Dedifferentiated amniotic fluid mesenchymal stem cell (primary cell): ENCODE measurements around the gene EIF2AK2.
"Not testable (repeated sequence)": the region's sequence is repeated elsewhere in the genome, so short reads cannot be mapped to it uniquely, and the experiment has no call there.

Experiments used
- DNase-seq: peaks from one replicate; pipeline ENCODE4 v3.0.0-alpha.2; 2016; ENCODE audit errors: extremely low spot score

The EIF2AK2 gene

DNA sequence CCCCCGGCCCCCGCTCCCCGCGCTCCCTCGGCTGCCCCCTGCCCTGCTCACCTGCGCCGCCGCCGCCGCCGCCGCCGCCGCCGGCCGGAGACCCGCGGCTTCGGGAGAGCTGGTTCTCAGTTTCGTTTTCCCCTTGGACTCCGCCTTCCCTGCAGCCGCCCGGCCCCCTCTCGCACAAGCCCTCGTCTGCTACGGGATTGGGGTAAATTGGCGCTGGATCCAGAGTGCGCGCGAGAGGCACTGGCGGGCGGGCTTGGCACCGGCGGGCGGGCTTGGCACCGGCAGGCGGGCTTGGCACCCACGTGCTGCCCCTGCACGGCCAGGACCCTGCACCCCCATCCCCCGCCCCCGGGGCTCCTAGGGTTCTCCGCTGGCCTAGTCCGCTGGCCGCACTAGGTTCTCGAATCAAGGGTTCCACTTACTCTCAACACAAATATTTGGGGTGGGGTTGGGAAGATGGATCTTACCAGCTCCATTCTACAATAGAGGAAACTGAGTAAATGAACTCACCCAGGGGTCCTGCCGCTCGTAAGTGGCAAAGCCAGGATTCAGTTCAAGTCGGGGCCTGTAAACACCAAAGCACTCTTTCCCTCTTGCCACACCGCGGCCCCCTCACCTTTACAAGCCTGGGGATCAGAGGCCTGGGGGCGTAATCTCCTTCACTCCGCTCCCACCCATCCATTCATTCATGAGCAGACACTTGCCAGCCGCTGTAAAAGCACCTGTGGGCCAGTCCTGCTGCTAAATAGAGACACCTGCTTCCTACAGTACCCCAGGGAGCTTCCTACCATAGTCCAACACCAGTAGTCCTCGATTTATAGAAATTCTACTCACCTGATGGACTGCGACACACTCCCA lies at the start of gene EIF2AK2:
Gene EIF2AK2 (minus strand): TSS at position 124 of the 858 bp plus-strand sequence. CDS start 9,174 bp downstream, outside the sequence.
- DNase-seq = peak; percentile 91

DNA sequence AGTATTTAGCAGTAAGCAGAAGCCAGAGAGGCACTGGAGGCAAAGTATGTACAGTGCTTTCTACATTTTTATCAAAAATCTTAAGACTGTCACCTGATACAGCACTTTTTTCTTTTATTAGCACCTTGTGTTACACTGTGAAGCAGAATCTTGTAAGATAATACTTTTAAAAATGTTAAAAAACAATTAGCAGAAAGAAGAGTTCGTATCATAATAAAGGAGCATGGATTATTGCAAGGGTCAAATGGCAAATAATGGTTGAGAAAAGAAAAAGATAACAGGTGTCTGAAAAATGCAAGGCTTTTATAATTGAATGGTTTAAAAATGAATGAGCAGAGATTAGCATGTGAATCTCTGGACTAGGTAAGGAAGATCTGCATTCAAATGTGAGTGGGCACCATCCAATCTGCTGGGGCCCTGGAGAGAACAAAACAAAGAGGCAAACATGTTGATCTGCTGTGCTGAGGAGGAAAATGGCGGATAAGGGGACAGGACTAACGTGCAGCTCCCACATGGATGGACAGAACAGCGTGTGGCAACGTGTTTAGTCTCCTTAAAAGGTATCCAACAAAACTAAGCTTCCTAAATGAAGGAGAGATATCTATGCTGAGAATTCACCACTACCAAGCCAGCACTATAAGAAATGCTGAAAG lies 49.0 kb upstream of the EIF2AK2 start:
- DNase-seq = no peak

DNA sequence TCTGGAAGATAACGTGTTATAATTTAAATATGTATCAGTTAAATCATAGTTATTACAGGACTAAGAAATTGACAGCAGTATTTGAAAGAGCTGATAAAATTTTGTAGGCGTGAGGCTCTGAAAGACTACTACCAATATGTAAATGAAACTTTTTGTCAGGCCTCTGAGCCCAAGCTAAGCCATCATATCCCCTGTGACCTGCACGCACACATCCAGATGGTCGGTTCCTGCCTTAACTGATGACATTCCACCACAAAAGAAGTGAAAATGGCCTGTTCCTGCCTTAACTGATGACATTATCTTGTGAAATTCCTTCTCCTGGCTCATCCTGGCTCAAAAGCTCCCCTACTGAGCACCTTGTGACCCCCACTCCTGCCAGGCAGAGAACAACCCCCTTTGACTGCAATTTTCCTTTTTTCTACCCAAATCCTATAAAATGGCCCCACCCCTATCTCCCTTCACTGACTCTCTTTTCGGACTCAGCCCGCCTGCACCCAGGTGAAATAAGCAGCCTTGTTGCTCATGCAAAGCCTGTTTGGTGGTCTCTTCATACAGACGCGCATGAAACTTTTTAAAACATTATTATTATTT lies 48.4 kb upstream of the EIF2AK2 start:
- not testable (repeated sequence) for DNase-seq

DNA sequence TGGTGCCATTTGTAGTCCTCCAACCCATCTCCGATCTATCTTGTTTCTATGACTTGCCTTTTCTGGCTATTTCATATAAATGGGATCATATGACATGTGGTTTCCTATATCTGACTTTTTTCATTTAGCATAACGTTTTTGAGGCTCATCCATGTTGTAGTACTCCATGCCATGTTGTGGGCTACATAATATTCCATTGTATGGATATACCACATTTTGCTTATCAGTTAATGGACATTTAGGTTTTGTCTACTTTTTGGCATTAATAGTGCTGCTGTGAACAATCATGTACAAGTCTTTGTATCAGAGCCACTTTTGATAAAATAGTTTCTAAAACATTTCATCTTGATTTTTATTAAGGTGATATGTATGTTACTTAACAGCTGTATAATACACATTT lies 46.9 kb upstream of the EIF2AK2 start:
- DNase-seq = no peak

DNA sequence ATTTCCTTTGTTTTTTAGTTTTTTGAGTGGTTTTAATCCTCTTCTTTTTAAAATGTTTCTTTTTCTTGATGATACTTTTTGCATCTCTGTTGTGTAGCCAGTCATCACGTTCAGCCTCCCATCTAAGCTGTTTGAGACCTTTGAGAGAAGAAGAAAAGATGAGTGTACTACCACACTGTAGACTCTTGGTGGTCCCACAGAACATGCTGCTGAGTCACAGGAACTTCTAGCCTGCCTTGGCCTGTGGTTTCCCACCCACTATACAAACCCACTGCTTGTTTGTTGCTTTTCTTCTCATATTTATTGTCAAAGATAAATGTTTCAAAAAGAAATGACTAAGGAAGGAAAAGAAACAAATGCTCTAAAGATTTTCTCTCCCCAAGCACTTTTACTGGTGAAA lies 45.0 kb upstream of the EIF2AK2 start:
- no peak for DNase-seq

DNA sequence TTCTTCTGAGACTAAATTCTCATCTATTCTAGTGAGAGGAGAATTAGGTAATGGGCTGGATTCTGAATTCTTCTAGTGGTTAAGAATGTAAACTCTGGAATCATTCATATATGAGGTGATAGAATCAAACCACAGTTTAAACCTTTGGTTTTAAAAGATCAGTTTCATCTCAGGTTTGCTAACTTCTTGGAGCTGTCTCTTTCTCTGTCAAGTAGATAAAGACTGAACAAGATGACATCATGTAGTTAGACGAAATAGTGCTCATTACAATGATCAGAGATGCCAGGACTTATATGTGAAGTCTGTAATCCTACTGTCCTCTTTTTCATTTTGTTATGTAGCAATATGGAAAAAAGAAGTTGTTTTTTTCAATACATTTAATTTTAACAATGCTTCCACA lies 44.4 kb upstream of the EIF2AK2 start:
- DNase-seq = no peak

DNA sequence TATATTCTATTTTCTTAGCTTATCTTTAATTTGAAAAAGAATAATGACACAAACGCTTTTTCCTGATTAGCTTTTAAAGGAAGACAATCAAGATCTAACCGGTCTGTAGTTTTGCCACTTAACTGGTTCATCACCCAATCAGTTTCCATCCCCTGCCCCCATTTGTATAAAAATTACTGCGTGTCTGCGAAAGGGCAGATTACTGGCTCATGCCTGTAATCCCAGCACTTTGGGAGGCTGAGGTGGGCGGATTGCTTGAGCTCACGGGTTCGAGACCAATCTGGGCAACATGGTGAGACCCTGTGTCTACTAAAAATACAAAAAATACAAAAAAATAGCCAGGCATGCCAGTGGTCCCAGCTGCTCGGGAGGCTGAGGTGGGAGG lies 41.9 kb upstream of the EIF2AK2 start:
- no peak for DNase-seq

DNA sequence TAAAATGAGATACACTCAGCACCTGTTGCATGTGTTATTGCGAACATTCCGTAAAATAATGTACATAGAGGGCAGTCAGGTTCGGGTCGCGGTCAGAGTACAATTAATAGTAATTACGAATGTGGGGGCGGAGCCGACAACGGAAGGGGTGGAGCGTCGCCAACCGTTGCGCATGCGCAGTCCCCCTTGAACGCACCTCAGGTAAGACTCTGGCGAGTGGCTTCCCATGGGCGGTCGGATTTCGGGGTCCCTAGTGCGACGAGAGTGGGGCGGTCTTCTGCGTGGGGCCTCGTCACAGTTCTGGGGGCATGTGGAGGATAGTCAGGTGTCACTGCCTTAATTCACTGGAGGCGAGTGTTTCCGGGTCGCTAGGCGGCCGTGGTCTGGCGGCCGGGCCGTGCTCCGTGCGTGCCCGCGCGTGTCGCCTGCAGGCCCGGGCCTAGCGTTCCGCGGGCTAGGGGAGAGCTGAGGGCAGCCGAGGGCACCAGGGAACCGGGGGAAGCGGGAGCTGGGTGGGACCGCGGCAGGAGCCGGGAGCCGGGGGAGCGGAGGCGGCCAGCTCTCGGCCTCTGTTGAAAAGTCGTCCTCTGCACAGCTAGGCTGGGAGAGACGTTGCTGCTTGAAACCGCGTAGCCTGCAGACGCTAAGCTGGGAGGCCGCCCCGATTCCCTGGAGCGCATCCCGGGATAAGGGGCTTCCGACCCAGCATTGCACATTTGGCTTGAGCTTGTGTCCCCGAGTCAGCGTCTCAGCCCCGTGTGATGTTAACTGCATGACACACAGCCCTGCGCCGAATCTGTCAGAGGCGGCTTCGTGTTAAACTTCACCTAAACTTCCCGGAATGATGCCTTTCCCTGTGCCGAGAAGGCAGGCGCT lies 39.8 kb upstream of the EIF2AK2 start, which contains the start of gene CEBPZOS:
Gene CEBPZOS (plus strand): TSS at position 177 of the 876 bp plus-strand sequence. CDS start 3,209 bp downstream, outside the sequence.
- DNase-seq = peak; percentile 54

DNA sequence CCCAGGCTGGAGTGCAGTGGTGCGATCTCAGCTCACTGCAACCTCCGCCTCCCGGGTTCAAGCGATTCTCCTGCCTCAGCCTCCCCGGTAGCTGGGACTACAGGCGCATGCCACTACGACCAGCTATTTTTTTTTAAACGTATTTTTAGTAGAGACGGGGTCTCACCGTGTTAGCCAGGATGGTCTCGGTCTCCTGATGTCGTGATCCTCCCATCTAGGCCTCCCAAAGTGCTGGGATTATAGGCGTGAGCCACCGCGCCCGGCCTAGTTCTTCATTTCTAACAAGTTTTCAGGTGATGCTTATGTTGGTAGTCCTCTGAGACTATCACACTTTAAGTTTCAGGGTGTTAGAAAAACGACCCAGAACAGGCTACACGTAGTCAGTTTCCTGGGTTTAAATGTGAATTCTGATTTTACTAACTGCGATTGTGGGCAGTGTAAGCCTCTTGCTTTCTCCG lies 39.1 kb upstream of the EIF2AK2 start:
- DNase-seq = not testable (repeated sequence)

DNA sequence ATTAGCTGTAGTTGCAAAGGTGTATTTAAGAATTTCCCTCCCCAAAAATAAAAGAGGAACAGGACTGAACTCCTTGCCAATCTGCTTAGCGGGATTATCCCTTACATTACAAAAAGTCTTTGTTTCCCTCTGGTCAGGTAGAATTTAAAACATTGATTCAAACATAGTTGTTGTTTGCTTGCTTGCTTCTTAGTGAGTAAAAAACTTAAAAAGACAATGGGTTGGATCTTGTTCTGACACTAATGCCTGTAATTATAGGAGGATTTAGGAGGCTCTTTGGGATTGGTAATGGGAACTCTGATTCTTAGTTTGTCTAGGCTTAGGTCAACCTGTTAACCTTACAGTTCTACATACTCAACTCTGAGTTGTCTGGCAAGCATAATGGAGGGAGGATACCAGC lies 35.8 kb upstream of the EIF2AK2 start:
- no peak for DNase-seq

DNA sequence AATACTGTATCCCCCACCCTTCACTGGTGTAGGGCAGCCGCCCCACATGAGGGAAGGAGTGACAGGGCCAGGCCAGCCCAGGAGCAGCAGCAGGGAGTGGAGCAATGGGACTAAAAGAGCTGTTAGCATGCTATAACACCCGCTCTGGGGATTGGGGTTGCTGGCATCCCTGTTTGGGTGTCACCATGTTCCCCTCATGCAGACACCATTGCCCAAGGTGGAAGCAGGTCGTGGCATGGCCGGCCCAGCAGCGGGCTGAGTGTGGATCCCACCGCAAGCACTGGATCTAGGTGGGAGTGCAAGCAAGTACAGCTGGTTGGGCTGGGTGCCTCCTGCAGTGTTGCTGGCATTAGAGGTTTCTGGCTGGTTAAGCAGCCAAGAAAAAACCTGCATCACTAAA lies 35.0 kb upstream of the EIF2AK2 start:
- no peak for DNase-seq

DNA sequence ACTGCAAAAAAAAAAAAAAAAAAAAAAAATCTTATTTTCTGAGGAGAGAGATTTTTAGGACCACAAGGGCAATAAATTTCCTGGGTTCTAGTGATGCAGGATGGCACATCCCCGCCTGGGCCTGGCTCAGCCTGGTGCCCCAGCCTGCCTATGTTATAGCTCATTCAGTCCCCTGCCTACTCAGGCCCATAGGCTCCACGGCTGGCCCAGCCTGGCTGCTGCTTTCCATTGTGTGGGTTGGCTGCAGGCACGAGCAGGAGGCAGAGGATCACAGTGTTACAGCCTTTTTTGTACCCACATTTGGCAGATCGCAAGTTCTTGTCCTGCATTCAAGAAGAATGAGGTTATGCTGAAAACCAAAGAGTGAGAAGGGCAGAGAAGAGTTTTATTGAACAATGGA lies 34.5 kb upstream of the EIF2AK2 start:
- DNase-seq = no peak

DNA sequence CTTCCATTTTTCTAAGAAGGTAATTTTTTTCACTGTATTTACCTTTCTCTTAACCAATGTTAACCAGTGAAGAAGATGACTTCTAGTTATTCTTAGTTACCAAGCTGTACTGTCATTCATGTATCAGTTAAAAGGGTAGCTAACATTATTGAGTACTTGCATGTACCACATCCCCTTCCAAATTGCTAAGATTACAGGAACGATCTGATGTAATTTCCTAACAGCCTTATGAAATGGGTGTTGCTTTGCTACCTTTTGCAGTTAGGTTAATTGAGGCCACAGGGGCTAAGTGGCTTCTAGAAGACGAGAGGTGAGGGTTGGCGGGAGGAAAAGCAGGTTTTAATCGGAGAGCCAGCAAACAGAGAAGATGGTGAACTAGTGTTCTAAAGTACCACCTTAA lies 33.5 kb upstream of the EIF2AK2 start:
- DNase-seq = no peak

DNA sequence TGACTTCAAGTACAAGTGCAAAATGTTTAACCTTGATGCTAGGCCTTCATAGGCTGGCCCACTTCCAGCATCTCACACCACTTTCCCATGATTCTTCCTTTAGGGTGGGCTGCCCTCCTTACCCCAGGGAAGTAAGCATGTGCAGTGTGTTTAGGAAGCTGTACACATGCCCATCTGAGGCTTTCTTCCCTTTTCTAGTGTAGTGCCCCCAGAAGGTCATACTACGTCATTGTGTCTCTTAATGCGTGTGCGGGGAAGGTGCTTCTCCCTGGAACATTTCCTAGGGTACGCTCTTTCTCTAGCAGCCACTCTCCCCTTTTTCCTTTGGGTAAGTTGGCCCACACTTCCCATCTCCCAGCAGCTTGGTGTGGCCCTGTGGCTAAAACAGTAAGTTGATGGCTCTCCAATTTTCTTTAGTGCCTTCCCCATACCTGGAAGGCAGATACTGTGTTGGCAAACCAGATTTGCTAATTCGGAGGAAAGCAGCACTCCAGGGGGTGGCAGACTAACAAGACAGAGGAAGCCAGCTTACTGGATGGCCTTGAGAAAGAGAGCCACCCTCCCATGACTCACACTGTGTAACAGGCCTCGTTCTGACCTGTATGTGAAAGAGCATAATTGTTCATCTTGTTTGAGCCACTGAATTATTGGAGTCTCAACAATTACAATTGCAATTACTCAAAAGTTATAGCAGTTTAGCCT lies 32.8 kb upstream of the EIF2AK2 start:
- no peak for DNase-seq

DNA sequence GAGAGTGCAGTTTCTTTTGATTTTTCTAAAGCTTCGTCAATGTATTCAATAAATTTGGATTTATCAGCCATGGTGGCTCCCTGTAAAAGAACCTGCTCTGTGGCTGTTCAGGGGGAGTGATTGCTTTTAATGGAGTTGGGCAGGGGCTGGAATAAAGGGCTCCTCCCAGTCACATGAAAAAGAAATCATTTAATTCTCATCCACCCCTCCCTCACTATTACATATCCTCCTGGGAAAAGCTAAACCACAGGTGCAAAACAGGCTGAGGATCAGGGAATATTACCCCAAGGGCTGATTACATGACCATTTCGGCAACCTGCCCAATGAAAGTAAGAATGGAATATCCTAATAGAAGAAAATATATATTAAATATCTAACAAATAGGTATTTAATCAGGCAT lies 31.8 kb upstream of the EIF2AK2 start, which contains the start of gene SULT6B1:
Gene SULT6B1 (minus strand): TSS at position 101 of the 400 bp plus-strand sequence. CDS start 30 bp downstream, at position 71.
- DNase-seq = no peak

DNA sequence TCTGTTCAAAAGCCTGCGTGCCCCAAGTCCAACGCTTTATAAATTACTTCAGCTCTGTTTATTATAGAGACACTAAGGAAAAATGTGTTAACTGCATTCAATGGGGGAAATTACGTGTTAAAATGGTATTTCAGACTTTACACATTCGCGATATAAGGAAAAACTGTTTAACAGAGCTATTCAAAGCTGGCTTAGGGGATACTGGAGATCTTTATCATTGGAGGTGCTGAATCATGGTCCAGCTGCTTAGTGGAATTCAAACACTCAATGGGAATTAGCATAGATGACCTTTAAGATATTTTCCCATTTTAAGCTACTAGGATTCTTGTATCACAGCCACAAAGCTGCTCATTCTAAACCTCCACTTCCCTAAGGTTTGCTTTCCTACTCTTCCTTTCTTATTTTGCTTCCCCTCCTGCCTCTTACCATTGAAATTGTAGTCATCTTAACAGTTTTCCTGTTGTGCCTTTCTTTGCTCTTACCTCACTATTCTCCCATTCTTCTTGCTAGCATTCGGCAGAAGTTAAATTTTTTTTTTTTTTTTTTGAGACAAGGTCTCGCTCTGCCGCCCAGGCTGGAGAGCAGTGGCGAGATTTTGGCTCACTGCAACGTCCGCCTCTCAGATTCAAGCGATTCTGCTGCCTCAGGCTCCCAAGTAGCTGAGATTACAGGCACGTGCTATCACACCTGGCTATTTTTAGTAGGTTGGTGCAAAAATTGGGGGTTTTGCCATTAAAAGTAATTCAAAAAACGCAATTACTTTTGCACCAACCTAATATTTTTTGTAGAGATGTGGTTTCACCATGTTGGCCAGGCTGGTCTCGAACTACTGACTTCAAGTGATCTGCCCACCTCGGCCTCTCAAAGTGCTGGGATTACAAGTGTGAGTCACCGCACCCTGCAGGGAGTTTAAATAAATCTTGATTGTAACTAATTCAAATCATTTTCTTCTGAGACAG lies 25.2 kb upstream of the EIF2AK2 start:
- DNase-seq = no peak

DNA sequence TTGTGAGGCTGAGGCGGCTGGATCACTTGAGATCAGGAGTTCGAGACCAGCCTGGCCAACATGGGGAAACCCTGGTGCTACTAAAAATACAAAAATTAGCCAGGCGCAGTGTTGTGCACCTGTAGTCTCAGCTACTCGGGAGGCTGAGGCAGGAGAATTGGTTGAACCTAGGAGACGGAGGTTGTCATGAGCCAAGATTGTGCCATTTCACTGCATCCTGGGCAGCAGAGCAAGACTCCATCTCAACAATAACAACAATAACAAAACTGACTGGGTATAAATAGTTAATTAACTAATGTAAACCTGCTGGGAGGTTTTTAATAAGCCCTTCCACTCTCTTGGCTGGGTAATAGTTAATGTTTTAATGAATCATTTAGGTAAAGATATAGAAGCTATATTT lies 23.9 kb upstream of the EIF2AK2 start:
- DNase-seq = no peak

DNA sequence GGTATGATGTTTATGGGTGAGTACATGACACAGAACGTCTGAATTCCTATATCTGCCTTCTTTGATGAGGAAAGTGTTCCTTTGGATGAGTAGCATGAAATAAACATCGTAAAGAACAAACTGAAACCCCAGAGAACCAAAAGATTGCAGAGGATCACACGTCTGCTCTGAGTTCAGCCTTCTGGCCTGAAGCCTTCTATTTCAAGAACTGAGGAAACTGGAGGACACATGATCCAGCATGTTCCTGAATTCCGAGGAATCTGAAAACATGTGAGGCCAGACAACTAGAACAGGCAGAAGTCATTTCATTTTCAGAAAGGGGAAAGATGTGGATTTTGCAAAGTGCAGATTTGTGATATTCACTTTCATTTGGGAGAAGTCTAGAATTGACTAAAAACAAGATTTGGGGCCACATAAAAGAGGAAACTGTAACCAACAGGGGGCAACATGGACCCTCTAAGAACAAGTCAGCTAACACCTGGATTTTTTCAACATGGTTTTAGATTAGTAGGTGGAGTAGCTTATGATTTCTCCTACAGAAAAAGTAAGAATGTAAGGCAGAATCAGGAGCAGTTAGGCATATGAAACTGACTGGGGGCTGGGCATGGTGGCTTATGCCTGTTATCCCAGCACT lies 23.3 kb upstream of the EIF2AK2 start:
- DNase-seq = no peak

DNA sequence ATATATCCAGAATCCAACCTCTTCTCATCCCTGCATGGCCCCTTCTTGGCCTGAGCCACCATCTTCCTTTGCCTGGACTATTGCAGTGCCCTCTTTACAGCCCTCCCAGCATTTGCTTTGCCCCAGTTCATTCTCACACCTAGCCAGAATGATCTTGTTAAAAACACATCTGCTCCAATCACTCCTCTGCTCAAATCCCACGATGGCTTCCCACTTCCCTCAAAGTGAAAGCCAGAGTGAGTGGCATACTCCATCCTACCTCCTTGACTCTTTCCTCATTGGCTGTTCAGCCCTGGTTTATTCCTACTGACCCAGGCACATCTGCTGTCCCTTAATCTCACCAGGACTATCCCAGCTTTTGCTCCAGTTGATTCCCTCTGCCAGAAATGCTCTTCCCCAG lies 17.0 kb upstream of the EIF2AK2 start:
- no peak for DNase-seq
